ENCODE results near the gene SPRY4. TPM values are rescaled to one million over a fixed set of nuclear protein-coding genes. Genes with fewer than 3 reads are reported as not detected.

Gene SPRY4
- total and polyA plus RNA-seq, 2 of the 13 experiments (the other 11 are each of a cell fraction or from before 2014, with no cell fraction given): 8.9 to 17.8 TPM

DNA sequence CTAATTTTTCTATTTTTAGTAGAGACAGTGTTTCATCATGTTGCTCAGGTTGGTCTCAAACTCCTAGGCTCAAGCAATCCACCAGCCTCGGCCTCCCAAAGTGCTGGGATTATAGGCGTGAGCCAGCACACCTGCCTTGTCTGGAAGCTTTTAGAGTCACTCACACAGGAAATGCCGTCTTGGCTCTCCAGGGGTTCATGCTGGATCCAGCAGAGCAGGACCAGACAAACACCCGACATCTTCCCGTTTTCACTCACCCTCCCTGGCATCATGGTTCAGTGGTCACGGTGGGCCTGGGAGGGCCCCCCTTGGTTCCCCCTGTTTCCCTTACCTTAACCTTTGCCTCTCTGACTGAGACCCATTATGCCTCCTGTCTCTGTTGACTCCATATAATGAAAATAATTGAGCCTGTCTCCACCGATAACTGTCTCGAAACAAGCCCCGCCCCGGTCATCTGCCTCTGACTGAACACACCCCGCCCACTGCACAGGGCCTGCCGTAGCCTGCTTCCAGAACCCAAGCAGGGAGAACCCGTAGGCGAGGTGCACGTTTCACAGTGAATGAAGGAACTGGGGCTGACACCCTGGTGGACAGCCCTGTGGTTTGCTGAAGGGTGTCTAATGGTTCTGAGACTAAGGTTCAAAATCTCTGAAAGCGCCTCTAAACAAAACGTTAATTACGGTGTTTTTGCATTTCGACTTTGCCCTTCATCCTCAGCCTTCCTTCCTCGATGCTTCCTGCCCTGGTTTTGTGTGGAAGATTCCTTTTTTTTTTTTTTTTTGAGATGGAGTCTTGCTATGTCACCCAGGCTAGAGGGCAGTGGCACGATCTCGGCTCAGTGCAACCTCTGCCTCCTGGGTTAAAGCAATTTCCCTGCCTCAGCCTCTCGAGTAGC lies 39.7 kb upstream of the SPRY4 start (continued):
- TF ChIP-seq, protein P1, sequence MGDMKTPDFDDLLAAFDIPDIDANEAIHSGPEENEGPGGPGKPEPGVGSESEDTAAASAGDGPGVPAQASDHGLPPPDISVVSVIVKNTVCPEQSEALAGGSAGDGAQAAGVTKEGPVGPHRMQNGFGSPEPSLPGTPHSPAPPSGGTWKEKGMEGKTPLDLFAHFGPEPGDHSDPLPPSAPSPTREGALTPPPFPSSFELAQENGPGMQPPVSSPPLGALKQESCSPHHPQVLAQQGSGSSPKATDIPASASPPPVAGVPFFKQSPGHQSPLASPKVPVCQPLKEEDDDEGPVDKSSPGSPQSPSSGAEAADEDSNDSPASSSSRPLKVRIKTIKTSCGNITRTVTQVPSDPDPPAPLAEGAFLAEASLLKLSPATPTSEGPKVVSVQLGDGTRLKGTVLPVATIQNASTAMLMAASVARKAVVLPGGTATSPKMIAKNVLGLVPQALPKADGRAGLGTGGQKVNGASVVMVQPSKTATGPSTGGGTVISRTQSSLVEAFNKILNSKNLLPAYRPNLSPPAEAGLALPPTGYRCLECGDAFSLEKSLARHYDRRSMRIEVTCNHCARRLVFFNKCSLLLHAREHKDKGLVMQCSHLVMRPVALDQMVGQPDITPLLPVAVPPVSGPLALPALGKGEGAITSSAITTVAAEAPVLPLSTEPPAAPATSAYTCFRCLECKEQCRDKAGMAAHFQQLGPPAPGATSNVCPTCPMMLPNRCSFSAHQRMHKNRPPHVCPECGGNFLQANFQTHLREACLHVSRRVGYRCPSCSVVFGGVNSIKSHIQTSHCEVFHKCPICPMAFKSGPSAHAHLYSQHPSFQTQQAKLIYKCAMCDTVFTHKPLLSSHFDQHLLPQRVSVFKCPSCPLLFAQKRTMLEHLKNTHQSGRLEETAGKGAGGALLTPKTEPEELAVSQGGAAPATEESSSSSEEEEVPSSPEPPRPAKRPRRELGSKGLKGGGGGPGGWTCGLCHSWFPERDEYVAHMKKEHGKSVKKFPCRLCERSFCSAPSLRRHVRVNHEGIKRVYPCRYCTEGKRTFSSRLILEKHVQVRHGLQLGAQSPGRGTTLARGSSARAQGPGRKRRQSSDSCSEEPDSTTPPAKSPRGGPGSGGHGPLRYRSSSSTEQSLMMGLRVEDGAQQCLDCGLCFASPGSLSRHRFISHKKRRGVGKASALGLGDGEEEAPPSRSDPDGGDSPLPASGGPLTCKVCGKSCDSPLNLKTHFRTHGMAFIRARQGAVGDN (CRISPR knock-in tag; IDR thresholded peaks at IDR 0.05): peak; percentile 25; the same call in 1 of the 2 replicates
- no peak for TF ChIP-seq ZNF772 (CRISPR knock-in tag; IDR thresholded peaks at IDR 0.05)
- TF ChIP-seq ZNF329 (CRISPR knock-in tag; IDR thresholded peaks at IDR 0.05; ENCODE audit: low read depth): no peak
- TF ChIP-seq POGZ (CRISPR knock-in tag; IDR thresholded peaks at IDR 0.05): no peak
- peak; percentile 57 for TF ChIP-seq PRPF4 (IDR thresholded peaks at IDR 0.05; ENCODE audit: low read depth, low read length, poor library complexity, severe bottlenecking)
- no peak for TF ChIP-seq ZNF460 (CRISPR knock-in tag; IDR thresholded peaks at IDR 0.05; ENCODE audit: borderline replicate concordance)
- no peak for TF ChIP-seq ZNF333 (CRISPR knock-in tag; IDR thresholded peaks at IDR 0.05; ENCODE audit: borderline replicate concordance)
- TF ChIP-seq, protein P2, sequence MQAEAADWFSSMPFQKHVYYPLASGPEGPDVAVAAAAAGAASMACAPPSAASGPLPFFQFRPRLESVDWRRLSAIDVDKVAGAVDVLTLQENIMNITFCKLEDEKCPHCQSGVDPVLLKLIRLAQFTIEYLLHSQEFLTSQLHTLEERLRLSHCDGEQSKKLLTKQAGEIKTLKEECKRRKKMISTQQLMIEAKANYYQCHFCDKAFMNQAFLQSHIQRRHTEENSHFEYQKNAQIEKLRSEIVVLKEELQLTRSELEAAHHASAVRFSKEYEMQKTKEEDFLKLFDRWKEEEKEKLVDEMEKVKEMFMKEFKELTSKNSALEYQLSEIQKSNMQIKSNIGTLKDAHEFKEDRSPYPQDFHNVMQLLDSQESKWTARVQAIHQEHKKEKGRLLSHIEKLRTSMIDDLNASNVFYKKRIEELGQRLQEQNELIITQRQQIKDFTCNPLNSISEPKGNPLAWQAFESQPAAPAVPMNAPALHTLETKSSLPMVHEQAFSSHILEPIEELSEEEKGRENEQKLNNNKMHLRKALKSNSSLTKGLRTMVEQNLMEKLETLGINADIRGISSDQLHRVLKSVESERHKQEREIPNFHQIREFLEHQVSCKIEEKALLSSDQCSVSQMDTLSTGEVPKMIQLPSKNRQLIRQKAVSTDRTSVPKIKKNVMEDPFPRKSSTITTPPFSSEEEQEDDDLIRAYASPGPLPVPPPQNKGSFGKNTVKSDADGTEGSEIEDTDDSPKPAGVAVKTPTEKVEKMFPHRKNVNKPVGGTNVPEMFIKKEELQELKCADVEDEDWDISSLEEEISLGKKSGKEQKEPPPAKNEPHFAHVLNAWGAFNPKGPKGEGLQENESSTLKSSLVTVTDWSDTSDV (CRISPR knock-in tag; IDR thresholded peaks at IDR 0.05): no peak
- no peak for TF ChIP-seq FOXJ3 (CRISPR knock-in tag; IDR thresholded peaks at IDR 0.05; ENCODE audit: borderline replicate concordance)
- TF ChIP-seq SNRNP70 (IDR thresholded peaks at IDR 0.05; ENCODE audit: low read depth, low read length): no peak
- no peak for TF ChIP-seq ZBTB7A (CRISPR knock-in tag; IDR thresholded peaks at IDR 0.05)
- TF ChIP-seq ZIK1 (CRISPR knock-in tag; IDR thresholded peaks at IDR 0.05; ENCODE audit: borderline replicate concordance, low read depth): no peak
- no peak for TF ChIP-seq ZNF678 (CRISPR knock-in tag; IDR thresholded peaks at IDR 0.05)
- TF ChIP-seq ZMYM2 (CRISPR knock-in tag; IDR thresholded peaks at IDR 0.05): no peak

All from HepG2 (cell line).